Measurements from ENCODE around the gene IFNAR2.
"Not testable (repeated sequence)": the region's sequence is repeated elsewhere in the genome, so short reads cannot be mapped to it uniquely, and the experiment has no call there.

Gene IFNAR2

DNA sequence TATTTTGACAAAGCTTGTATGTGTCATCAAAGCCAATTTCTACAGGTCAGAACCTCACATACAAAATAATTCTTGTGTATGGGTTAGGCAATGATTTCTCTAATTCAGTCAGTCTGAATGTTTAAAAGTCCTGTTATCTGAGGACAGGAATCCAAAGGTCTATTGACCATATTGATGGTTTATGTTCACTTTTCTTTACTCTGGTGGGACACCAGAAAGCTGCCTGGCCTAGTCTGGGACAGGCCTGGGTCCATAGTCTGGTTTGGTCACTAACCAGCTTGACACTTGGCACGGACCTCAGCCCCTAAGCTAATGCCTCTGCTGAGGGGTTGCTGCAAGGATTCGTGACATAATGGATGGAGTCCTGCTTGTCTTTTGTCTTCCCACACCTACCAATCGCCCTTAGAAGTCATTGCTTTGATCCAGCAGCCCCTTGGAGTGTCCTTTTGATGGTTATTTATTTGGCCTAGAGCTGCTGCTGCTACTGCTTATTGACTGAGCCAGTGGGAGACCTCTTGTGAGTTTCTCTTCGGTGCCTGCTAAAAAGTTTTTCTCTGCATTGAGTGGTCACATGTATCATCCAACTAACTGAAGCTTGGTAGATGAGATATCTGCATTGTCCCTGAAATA is 15.7 kb downstream of the IFNAR2 start:
- DNase-seq = no peak

DNA sequence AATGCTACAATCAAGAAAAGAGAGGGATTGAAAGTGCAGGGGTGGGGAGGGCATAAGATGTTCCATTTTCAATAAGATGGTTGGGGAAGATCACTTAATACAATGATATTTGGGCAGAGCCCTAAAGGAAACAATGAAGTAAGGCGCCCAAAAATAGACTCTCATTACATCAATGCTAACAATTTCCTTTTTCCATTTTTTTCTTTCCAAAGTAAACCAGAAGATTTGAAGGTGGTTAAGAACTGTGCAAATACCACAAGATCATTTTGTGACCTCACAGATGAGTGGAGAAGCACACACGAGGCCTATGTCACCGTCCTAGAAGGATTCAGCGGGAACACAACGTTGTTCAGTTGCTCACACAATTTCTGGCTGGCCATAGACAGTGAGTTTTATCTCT is 16.8 kb downstream of the IFNAR2 start:
- DNase-seq = no peak

DNA sequence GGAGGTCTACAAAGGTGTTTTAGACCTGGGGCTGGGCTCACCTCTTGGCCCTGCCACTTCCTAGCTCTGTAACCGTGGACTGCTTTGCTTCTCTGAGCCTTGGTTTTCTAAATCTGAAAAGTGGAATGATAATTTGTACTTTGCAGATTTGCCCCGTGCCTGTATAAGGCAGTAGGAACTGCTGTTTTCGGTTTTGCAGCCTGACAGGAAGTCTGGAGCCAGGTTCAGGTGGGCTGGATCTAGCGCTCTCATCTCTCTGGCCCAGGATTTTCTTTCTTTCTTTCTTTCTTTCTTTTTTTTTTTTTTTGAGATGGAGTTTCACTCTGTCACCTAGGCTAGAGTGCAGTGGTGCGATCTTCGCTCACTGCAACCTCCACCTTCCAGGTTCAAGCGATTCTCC is 17.2 kb downstream of the IFNAR2 start:
- no peak for DNase-seq

DNA sequence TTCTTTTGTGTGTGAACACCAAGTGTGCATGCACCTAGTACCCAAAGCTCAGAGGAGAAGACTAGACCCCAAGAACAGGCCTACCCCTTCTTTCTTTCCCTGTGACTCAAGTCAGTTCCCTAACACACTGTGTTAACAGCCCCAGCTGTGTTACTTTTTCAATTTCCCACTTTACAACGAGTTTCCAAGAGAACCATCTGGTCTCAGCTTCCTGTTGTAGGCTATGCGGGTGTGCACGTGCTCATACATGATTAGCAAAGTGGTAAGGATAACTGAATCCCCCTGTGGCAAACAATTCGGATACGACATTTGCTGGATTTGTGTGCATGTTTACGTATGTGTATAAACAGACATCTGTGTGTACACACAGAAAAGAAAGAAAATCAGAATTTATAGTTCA is 17.9 kb downstream of the IFNAR2 start:
- no peak for DNase-seq

DNA sequence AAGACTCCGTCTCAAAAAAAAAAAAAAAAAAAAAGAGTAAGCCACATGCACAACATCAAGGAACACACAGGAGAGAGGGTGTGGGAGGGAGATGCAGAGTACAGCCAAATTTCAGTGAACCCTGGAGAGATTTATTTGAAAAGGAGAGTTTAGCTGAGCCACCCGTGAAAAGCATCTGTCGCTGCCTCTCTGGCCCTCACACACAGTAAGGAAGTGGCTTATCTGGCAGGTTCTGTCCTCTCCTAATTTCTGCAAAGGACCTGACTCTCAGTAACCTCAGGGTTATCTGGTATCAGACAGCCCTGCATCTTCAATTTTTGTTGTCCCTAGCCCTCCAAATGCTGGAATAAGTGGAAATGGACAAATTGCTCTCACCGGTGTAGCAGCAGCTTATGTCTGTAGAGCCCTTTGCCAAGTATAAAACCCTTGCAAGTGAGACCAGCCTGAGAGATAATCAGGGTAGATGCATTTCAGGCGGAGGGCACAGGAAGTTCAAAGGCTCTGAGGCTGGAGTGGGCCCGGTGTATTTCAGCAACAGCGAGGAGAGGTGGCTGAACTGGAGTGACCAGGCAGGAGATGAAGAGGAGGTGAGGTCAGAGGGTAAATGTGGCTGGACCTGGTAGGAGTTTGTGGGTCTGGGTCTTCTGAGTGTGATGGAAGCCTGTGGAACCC is 19.7 kb downstream of the IFNAR2 start:
- DNase-seq = no peak

DNA sequence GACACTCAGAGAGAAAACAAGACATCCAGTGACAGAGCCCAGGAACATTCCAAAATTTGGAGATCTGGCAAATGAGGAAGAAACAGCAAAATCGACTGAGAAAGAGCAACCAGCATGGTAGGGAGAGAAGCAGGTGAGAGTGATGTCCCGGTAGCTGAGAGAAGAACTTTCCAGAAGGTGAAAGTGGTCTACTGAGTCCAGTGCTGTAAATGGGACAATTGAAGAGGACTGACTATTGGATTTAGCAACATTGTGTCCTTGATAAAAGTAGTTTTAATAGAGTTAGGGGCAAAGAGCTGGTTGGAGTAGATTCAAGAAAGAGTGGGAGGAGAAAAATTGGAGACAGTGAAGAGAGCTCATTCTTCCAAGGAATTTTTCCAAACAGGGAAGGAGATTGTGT is 21.4 kb downstream of the IFNAR2 start:
- DNase-seq = no peak

DNA sequence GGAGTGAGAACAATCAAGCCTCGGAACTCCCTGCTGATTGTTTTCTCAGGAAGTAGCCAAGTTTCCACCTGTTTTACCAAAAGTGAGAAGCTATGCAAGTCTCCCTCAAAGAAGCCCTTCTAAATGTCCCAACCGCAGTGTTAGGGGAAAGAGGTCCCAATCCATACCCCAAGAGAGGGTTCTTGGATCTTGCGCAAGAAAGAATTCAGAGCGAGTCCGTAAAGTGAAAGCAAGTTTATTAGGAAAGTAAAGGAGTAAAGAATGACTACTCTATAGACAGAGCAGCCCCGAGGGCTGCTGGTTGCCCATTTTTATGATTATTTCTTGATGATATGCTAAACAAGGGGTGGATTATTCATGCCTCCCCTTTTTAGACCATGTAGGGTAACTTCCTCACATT is 23.6 kb downstream of the IFNAR2 start:
- DNase-seq = not testable (repeated sequence)

DNA sequence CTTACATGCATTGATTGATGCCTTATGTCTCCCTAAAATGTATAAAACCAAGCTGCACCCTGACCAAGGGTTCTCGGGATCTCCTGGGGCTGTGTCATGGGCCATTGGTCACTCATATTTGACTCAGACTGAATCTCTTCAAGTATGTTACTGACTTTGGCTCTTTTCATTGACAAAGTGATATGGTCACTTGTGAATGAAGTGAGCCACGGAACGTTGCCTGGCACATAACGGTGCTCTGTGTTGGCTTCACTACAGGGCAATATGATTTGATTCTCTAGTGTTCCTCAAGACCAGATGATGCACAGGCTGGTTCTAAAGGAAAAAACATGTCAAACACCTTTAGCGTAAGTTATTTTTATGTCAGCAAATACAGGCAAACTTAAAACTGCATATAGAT is 25.0 kb downstream of the IFNAR2 start:
- DNase-seq = no peak

DNA sequence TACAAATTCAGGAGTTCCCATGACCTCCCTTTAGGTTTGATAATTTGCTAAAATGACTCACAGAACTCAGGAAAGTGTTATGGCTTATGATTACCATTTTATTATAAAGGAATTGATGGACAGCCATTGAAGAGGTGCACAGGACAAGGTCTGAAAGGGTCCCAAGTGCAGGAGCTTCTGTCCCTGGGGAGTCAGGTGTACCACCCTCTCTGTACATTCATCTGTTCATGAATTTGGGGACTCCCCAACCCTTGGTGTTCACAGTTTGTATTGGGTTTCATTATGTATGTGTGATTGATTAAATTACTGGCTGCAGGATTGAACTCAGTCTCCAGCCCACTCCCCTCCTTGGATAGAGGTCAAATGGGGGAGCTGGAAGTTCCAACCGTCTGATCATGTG is 25.7 kb downstream of the IFNAR2 start:
- no peak for DNase-seq

DNA sequence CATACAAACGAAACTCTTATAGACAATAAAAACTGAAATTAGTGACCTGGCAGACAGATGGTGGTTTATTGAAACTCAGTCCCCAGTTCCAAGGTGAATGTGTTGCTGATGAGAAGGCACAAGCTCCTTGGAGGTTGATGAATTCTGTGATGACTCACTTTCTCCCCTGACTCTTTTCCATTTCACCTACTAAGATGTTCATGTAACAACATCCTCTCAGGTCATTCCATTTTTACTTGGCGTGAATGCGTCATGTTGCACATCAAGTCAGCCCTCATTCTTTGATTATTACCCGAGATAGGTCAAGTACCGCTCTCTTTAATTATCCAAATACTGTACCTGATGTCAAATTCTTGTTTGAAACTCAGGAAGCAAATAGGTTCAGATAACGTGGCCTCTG is 26.3 kb downstream of the IFNAR2 start:
- DNase-seq = peak in 1 of 2 experiments; percentile 33

DNA sequence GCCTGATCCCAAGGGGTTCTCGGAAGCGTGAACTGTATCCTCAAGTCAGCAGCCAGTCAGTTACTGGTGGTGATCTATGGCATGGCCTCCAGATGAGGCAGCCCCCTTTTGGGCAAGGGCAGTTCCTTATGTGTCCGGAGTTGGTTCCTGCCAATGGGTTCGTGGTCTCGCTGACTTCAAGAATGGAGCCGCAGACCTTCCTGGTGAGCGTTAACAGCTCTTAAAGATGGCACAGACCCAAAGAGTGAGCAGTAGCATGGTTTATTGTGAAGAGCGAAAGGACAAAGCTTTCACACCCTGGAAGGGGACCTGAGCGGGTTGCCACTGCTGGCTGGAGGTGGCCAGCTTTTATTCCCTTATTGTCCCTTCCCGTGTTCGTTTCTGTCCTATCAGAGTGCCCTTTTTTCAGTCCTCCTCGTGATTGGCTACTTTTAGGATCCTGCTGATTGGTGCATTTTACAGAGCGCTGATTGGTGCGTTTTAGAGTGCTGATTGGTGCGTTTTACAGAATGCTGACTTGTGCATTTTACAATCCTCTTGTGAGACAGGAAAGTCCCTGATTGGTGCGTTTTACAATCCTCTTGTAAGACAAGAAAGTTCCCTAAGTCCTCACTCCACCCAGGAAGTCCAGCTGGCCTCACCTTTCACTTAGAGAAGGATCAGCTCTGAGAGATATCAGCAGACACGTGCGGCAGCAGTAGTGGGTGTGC is 27.5 kb downstream of the IFNAR2 start:
- no peak for DNase-seq

DNA sequence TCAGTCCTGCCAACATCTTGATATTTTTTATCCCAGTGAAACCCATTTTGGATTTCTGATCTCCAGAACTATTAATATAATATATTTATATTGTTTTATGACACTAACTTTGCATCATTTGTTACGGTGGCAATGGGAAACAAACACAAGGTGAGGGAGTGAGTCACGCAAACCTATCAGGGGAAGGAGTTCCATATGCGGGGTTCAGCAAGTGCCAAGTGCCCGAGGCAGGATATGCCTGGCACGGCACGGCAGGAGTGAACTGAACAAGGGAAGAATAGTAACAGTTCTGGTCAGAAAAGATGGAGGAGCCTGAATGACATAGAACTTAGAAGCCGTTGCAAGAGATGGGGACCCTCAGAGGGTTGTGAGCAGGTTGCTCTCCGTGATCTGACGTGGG is 28.7 kb downstream of the IFNAR2 start:
- no peak for DNase-seq

DNA sequence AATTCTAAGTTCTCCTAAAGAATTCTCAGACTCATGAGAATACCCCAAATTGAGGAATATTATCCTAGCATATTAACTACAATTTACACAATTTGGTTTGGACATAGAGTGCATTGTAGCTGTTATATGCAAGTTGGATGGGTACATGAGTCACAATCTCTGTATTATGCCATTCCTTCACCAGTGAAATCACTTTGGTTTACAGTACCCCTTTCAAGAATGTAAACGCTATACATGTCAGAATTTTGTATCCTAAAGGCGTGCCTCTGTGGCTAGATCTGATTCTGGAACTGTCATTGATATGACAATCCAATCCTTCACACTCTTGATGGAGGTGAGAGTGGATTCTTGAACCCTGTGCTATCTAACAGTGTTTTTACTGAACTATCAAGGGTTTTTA is 29.7 kb downstream of the IFNAR2 start:
- DNase-seq = no peak

DNA sequence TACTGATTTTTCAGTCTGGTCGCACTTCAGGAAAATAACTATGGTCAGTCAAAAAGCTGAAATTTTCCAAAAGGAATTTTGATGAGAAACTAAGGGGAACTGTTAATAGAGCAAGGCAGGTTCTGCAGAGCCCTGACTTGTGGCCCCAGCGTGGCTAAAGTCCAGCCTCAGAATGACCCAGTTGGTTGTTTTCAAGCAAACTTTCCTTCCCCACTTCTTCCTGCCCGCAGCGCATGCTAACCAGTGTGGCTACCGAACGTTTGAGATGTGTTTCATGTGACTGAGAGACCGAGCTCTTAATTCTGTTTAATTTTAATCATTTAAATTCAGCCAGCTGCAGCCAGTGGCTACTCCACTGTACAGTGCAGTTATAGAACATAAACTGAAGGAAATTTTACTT is 30.3 kb downstream of the IFNAR2 start:
- no peak for DNase-seq

DNA sequence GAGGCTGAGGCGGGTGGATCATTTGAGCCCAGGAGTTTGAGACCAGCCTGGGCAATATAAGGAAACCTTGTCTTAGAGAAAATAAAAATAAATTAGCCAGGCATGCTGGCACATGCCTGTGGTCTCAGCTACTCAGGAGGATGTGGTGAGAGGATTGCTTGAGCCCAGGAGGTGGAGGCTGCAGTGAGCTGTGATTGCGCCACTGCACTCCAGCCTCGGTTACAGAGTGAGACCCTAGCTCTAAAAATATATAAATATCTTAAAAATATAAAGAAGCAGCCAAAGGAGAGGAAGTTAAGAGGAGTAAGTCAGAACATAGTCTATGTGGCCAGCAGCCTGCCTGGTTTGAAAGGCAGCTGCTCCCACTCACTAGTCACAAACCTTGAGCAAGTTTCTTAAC is 31.9 kb downstream of the IFNAR2 start:
- no peak for DNase-seq

DNA sequence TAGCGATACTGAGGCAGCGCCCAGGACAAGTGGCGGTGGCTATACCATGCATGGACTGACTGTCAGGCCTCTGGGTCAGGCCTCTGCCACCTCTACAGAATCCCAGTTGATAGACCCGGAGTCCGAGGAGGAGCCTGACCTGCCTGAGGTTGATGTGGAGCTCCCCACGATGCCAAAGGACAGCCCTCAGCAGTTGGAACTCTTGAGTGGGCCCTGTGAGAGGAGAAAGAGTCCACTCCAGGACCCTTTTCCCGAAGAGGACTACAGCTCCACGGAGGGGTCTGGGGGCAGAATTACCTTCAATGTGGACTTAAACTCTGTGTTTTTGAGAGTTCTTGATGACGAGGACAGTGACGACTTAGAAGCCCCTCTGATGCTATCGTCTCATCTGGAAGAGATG is 33.2 kb downstream of the IFNAR2 start:
- no peak for DNase-seq

DNA sequence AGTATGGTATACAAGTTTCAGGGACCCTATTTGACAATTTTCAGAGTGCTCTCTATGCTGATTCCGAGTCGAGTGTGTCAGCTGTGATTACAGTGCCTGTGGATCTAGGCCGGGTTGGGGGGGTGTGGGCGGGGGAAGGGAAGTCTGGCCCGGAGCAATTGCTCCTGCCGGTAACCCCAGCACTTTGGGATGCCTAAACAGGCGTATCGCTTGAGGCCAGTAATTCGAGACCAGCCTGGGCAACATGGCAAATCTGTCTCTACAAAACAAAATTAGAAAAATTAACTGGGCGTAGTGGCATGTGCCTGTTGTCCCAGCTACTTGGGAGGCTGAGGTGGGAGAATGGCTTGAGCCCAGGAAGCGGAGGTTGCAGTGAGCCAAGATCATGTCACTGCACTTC is 34.8 kb downstream of the IFNAR2 start:
- DNase-seq = no peak

DNA sequence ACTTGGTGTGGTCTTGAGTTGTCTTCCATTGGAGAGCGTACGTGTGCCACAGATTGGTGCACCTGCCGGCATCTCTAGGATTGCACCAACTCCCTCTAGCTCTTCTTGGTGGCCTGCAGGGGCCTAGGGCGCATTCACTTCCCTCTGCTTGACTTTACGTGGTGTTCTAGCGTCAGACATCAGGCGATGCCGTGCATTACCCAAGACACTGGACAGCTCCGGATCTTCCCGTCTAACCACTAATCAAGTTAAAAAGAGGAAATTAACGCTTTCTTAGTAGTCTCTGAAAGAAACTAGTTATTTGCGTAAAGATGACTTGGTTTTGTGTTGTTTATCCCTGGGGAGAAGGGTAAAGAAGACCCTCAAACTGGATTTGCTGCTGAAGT is 35.9 kb downstream of the IFNAR2 start:
- DNase-seq = no peak

DNA sequence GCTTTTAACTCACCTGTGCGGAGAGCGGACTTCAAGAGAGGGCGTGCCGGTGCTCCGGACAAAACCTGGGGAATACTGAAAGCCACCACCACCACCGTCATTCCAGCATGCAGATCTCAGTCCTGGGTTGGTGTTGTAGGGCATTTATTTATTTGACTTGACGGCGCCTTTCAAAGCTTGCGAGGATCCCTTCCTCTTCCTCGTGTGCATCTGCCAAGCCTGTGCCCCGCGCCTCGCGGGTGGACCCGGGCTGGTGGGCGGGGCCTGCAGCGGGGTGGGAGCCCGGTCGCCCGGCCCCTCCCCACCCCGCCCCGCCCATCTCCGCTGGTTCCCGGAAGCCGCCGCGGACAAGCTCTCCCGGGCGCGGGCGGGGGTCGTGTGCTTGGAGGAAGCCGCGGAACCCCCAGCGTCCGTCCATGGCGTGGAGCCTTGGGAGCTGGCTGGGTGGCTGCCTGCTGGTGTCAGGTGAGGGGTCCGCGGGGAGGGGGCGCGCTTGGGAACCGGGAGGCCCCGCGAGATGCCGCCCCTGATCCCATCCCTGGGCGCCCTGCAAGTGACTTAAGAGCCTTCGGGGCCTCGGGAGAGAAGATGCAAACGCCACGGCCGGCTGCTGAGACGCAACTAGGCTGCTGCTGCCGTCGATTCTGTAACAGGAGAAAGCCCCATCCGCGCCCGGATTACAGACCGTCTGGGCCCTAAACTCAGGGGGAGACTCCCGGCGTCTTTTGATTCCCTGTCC is 36.5 kb downstream of the IFNAR2 start, which contains the start of gene IL10RB:
TSS of gene IL10RB (plus strand) at position 318 of the 739 bp plus-strand sequence. CDS start at position 417, 99 bp downstream.
- peak; percentile 71 to 79 for DNase-seq

DNA sequence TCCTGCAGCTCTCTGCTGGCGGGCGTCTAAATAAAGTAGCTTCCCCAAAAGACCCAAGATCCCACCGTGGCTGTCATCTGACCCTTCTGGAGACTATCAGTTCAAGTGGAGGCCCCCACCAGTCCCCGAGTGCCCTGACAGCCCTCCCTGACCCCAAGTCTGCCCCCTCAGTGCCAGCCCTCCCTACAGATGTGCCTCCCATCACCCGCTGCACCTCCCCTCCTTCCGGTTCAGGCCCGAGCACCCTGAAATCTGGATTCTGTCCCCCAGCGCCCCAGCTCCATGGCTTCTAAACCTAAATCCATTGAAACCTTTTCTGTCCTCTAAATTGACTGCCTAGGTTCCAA is 37.0 kb downstream of the IFNAR2 start:
- no peak for DNase-seq

DNA sequence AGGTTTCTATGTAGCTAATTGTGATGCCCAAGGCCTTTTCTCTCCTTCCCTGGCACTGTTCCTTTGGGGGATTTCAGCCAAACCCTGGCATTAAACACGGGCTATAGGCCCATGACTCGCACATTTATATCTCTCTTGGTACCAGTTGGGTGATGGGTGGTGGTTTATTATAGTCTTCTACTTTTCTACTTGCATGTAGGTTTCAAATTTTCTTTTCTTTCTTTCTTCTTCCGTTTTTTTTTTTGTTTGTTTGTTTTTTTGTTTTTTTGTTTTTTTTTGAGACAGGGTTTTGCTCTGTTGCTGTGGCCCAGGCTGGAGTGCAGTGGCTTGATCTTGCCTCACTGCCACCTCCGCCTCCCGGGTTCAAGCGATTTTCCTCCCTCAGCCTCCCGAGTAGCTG is 37.5 kb downstream of the IFNAR2 start:
- DNase-seq = no peak

DNA sequence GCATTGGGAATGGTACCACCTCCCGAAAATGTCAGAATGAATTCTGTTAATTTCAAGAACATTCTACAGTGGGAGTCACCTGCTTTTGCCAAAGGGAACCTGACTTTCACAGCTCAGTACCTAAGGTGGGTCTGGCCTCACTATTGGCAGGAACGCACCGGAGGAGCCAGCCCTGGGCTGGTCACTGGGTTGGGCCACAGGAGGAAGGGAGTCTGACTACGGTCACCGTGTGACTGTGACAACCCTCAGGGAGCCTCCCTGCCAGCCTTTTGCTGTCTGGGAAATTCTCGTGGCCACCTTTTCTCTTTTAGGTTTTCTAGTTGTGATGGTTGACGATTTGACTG is 38.6 kb downstream of the IFNAR2 start:
- no peak for DNase-seq

DNA sequence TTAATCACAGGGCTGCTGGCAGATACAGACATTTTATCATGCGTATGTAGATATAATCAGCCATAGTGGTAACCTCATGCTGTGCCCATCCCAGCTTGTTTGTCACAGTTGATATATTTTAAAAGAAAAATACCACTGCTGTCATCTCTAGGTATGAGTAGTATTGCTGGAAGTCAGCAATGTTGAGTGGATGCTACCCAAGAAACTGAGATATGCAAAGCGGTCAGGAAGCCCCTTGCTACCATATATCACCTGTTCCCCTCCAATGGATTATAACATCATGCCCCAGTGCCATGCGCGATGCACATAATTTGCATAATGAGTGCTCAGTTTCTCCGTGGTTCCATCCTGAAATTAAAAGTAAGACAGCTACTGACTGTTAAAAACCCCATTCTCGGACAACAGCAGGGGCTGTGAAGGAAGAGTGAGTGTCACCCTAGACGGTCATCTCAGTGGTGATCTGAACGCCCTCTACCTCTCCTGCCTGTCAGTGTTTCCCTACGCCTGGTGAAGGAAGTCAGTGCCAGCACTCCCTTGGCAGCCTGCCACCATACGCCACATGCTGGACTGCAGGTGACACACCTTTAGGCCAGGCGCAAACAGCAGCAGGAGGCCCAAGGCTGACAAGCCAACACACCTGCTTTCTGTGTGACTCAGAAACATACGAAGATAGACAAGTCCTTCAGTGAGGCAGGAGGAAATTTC is 39.2 kb downstream of the IFNAR2 start:
- DNase-seq = peak; percentile 26 to 31
